Pericardium fibroblast (primary cell): ENCODE measurements around the gene KRT33A. TPM values are rescaled to one million over a fixed set of nuclear protein-coding genes. Genes with fewer than 3 reads are reported as not detected.

ENCODE experiments used
- total RNA-seq: library from RNA; depleted of rRNA; stranded (reverse); fragments of >200 nt; gene quantifications from 2 replicates; pipeline ENCODE4 v1.2.3, GENCODE V29; 2015

Gene KRT33A
- total RNA-seq = not detected in 2 replicates

DNA sequence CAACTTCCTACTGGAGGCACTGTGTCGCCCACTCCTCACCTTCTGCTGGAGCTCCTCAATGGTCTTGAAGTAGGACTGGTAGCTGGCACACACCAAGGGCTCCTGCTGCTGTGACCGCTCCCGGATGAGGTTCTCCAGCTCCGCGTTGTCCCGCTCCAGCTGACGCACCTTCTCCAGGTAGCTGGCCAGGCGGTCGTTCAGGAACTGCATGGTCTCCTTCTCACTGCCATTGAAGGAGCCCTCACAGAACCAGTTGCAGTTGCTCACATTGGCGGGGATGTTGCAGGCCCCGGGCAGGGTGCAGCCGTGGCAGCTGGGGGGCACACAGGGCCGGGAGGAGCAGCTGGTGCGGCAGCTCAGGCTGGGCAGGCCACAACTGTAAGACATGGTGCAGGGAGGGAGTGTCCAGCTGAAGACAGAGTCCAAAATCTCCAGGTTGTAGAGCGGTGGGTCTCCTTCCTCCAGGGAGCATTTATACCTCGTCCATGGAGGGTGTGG, at the start of gene KRT33A:
Gene KRT33A, minus strand, starts transcription at position 448 of the 498 bp plus-strand sequence. Its CDS starts 61 bp downstream, at position 387.

DNA sequence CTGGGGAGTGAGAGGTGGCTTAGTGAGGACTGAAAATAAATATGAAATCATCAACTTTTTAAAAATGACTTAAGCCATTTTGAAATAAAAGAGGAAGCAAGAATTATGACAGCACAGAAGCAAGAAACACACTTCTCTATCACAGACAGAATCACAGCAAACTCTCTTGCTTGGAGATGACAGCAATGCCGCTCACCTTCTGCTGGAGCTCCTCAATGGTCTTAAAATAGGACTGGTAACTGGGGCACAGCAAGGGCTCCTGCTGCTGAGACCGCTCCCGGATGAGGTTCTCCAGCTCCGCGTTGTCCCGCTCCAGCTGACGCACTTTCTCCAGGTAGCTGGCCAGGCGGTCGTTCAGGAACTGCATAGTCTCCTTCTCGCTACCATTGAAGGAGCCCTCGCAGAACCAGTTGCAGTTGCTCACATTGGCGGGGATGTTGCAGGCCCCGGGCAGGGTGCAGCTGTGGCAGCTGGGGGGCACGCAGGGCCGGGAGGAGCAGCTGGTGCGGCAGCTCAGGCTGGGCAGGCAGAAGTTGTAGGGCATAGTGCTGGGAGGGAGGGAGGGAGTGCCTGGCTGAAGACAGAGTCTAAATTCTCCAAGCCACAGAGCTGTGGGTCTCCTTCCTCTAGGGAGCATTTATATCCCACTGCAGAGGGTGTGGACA, 46.5 kb upstream of the KRT33A start, which contains the start of gene KRT31:
Gene KRT31, minus strand, starts transcription at position 613 of the 665 bp plus-strand sequence. Its CDS starts 69 bp downstream, at position 544.

DNA sequence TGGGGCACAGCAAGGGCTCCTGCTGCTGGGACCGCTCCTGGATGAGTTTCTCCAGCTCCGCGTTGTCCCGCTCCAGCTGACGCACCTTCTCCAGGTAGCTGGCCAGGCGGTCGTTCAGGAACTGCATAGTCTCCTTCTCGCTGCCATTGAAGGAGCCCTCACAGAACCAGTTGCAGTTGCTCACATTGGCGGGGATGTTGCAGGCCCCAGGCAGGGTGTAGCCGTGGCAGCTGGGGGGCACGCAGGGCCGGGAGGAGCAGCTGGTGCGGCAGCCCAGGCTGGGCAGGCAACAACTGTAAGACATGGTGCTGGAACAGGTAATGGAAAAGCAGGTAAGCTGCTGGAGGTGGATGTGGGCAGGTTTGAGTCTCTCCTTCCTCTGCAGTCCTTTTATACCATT, 31.3 kb upstream of the KRT33A start, which contains the start of gene KRT34:
Gene KRT34, minus strand, starts transcription at position 364 of the 400 bp plus-strand sequence. Its CDS starts 60 bp downstream, at position 304.

DNA sequence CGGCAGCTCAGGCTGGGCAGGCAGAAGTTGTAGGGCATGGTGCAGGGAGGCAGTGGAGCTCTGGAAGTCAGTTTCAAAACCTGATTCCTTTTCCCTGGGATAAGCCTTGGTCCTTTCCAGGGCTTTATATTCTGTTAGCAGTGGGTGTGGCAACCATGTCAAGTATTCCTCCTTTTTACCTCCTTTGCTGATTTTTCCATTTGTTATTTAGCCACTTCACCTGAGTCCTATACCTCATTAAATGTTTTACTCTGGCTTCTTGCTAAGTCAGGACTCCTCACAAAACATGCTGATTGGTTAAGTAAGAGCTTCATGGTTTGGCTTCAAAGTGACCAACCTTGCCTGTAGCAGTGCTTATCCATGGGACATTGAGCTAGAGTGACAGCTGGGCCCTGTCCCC, 19.1 kb upstream of the KRT33A start, which contains the start of gene KRT33B:
Gene KRT33B, minus strand, starts transcription at position 101 of the 400 bp plus-strand sequence. Its CDS starts 63 bp downstream, at position 38.

DNA sequence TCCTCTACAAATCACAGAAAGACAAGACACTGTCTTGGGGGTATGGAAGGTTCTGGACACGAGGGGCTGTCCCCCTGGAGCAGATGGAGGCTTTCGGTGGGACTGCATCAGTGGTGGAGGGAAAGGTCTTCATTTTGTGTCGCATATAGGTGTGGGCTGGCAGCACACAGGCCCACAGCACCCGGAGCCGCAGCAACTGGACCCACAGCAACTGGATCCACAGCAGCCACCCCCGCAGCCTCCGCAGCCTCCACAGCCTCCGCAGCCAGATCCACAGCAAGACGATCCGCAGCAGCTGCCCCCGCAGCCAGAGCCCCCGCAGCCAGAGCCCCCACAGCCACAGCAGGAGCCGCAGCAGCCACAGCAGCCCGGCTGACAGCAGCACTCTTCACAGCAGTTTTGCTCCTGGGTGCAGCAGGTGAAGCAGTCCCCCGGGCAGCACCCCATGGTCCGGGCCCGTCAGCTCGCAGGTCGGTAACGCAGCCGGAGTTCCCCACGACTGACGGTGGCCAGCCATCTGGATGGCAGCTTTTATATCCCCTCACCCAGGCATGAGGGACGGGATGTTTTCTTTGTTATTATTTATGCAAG, 35.3 kb downstream of the KRT33A start, which contains the start of gene KRTAP17-1:
Gene KRTAP17-1, minus strand, starts transcription at position 507 of the 591 bp plus-strand sequence. Its CDS starts 60 bp downstream, at position 447.

DNA sequence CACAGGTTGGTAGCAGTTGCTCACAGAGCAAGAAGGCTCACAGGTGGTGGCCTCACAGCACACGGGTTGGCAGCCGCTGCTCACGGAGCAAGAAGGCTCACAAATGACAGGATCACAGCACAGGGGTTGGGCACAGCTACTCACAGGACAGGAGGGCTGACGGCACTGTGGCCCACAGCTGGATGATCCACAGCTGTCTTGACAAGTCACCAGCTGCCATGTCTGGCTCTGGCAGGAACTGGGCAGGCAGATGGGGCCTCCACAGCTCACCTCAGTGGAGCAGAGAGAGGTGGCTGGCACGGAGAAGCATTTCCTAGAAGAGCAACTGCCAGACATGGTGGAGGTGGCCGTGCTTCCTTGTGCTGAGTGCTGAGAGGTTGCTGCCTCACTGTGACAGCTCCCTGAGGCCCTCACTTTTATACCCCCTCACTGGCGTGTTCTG, 41.7 kb downstream of the KRT33A start, which contains the start of gene KRTAP16-1:
Gene KRTAP16-1, minus strand, starts transcription at position 392 of the 442 bp plus-strand sequence. Its CDS starts 56 bp downstream, at position 336.

DNA sequence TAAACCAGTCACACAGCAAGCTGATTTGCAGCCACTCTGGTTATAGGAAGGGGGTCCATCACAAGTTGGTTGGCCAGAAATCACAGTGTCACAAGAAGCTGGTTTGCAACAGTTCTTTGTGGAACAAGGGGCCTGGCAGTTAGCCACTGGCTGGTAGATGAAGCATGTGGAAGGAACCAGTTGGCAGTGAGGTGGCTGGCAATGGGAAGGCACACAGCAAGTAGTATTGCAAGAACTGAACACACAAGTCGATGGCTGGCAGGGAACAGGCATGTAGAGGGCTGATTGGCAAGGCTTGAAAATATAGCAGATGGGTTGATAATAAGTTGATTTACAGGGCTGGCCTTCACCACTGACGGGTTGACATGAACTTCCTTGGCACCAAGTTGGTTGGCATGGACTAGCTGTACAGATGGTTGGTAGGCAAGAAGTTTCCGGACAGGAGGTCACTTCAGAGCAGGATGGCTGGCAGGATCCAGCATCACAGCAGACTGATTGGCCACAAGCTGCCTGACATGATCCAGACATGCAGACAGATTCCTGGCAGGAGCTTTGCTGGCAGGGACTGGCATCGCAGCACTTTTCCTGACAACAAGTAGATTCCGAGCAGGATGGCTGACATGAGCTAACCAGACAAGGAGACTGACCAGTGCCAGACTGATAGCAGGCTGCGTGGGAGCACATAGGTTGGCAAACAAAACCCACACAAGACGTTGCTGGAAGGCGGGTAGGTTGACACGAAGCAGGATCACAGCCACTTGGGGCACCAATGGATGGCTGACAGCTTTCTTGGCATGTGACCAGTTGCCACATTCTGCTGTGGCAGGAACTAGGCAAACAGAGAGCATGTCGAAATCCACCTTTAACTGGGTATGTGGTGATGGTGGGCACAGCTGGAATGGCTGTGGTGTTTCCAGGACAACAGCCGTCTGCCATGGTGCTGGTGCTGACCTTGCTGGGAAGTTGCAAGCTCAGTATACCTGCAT, 48.4 kb downstream of the KRT33A start, which contains the start of gene KRTAP29-1:
Gene KRTAP29-1, minus strand, starts transcription at position 936 of the 986 bp plus-strand sequence. Its CDS starts 0 bp downstream, at position 936.

Other genes with a start within 250 kb of the KRT33A start
- not detected in 2 replicates for gene KRTAP4-16, start 248.6 kb downstream of the KRT33A start, total RNA-seq
- not detected in 2 replicates for gene KRTAP4-9, start 245.4 kb downstream of the KRT33A start, total RNA-seq
- not detected in 2 replicates for gene KRTAP4-11, start 232.5 kb downstream of the KRT33A start, total RNA-seq
- not detected in 2 replicates for gene KRTAP4-12, start 226.6 kb downstream of the KRT33A start, total RNA-seq
- not detected in 2 replicates for gene KRTAP4-6, start 210.3 kb downstream of the KRT33A start, total RNA-seq
- not detected in 2 replicates for gene KRTAP4-5, start 201.0 kb downstream of the KRT33A start, total RNA-seq
- not detected in 2 replicates for gene KRTAP4-4, start 190.1 kb downstream of the KRT33A start, total RNA-seq
- gene KRTAP4-3, start 182.6 kb downstream of the KRT33A start, total RNA-seq = not detected in 2 replicates
- not detected in 2 replicates for gene KRTAP4-2, start 172.6 kb downstream of the KRT33A start, total RNA-seq
- gene KRTAP4-1, start 165.9 kb downstream of the KRT33A start, total RNA-seq = not detected in 2 replicates
- not detected in 2 replicates for gene KRTAP9-1, start 160.9 kb downstream of the KRT33A start, total RNA-seq
- gene KRTAP9-2, start 124.2 kb downstream of the KRT33A start, total RNA-seq = not detected in 2 replicates
- gene KRTAP9-3, start 118.4 kb downstream of the KRT33A start, total RNA-seq = not detected in 2 replicates
- gene KRTAP9-8, start 112.8 kb downstream of the KRT33A start, total RNA-seq = not detected in 2 replicates
- gene KRTAP9-4, start 101.1 kb downstream of the KRT33A start, total RNA-seq = not detected in 2 replicates
- not detected in 2 replicates for gene KRTAP9-9, start 95.4 kb downstream of the KRT33A start, total RNA-seq
- gene KRTAP9-6, start 85.5 kb downstream of the KRT33A start, total RNA-seq = not detected in 2 replicates
- gene KRTAP9-7, start 75.1 kb downstream of the KRT33A start, total RNA-seq = not detected in 2 replicates
- gene KRTAP29-1, start 48.0 kb downstream of the KRT33A start, total RNA-seq = not detected in 2 replicates
- gene KRTAP16-1, start 41.5 kb downstream of the KRT33A start, total RNA-seq = not detected in 2 replicates
- gene KRTAP17-1, start 35.1 kb downstream of the KRT33A start, total RNA-seq = not detected in 2 replicates
- gene KRT33B, start 19.0 kb upstream of the KRT33A start, total RNA-seq = not detected in 2 replicates
- not detected in 2 replicates for gene KRT34, start 31.5 kb upstream of the KRT33A start, total RNA-seq
- not detected in 2 replicates for gene KRT31, start 46.8 kb upstream of the KRT33A start, total RNA-seq
- gene KRT37, start 73.8 kb upstream of the KRT33A start, total RNA-seq = not detected in 2 replicates
- gene KRT38, start 90.2 kb upstream of the KRT33A start, total RNA-seq = not detected in 2 replicates
- not detected in 2 replicates for gene KRT32, start 116.6 kb upstream of the KRT33A start, total RNA-seq
- not detected in 2 replicates for gene KRT35, start 130.3 kb upstream of the KRT33A start, total RNA-seq
- gene KRT36, start 139.1 kb upstream of the KRT33A start, total RNA-seq = not detected in 2 replicates
- gene KRT13, start 154.8 kb upstream of the KRT33A start, total RNA-seq = not detected in 2 replicates
- gene KRT15, start 168.1 kb upstream of the KRT33A start, total RNA-seq = not detected in 2 replicates
- gene KRT19, start 177.5 kb upstream of the KRT33A start, total RNA-seq = 33.3 and 57.3 TPM in 2 replicates
- not detected in 2 replicates for gene KRT9, start 221.2 kb upstream of the KRT33A start, total RNA-seq
- gene KRT14, start 236.1 kb upstream of the KRT33A start, total RNA-seq = 0.12 and 0.26 TPM in 2 replicates